ENCODE results near the gene TOPAZ1. TPM values are rescaled to one million over a fixed set of nuclear protein-coding genes. Genes with fewer than 3 reads are reported as not detected.
A peak's percentile ranks its signal among the peaks of the same experiment; 100 is the strongest.

TOPAZ1 gene
- total RNA-seq, 1 donor from 2014 or later: not detected

GRCh38 chr3:44323341-44323955, 81.8 kb downstream of the TOPAZ1 start:
- Mint-ChIP-seq H3K9me3 (no peaks in the 10 kb centered on the region), H3K4me1 (no peaks in the 10 kb centered on the region), H3K27me3 (ENCODE audit: insufficient read depth, low read depth) (no peaks in the 10 kb centered on the region), H3K4me3 (no peak overlapping the region), H3K27ac (no peak overlapping the region), H3K36me3 (no peaks in the 10 kb centered on the region)
- H4K20me1 ChIP-seq (ENCODE audit: low read depth): no peaks in the 10 kb centered on the region
- DNase-seq (ENCODE audit: low spot score): peak; percentile 66
- H3K36me3 ChIP-seq: no peaks in the 10 kb centered on the region
- no peak overlapping the region for H3K4me3 ChIP-seq
- no peak overlapping the region for H3K27ac ChIP-seq
- H3F3A ChIP-seq (ENCODE audit: low read depth): no peaks in the 10 kb centered on the region
- no peak overlapping the region for H3K9ac ChIP-seq
- TF ChIP-seq CTCF (IDR thresholded peaks at IDR 0.05) (peak; percentile 92), EZH2 (IDR thresholded peaks at IDR 0.05) (no peak), EZH2phosphoT487 (IDR thresholded peaks at IDR 0.05) (no peak)
- no peaks in the 10 kb centered on the region for H3K4me1 ChIP-seq
- H3K4me2 ChIP-seq: no peak overlapping the region
- H2AFZ ChIP-seq (replicated peaks): no peak overlapping the region
- no peaks in the 10 kb centered on the region for H3K9me3 ChIP-seq (ENCODE audit: low read depth)
- no peaks in the 10 kb centered on the region for H3K79me2 ChIP-seq (ENCODE audit: low read depth)
- H3K27me3 ChIP-seq: no peaks in the 10 kb centered on the region

GRCh38 chr3:44324584-44324983, 82.9 kb downstream of the TOPAZ1 start:
- Histone ChIP-seq H2AFZ (replicated peaks) (no peak overlapping the region), H3K79me2 (ENCODE audit: low read depth) (no peaks in the 10 kb centered on the region), H3K4me2 (no peak overlapping the region), H3F3A (ENCODE audit: low read depth) (no peaks in the 10 kb centered on the region), H3K4me3 (no peak overlapping the region), H3K36me3 (no peaks in the 10 kb centered on the region), H4K20me1 (ENCODE audit: low read depth) (no peaks in the 10 kb centered on the region), H3K27ac (no peak overlapping the region), H3K4me1 (no peaks in the 10 kb centered on the region), H3K27me3 (no peaks in the 10 kb centered on the region), H3K9ac (no peak overlapping the region), H3K9me3 (ENCODE audit: low read depth) (no peaks in the 10 kb centered on the region)
- TF ChIP-seq EZH2phosphoT487 (IDR thresholded peaks at IDR 0.05): no peak
- no peak for TF ChIP-seq EZH2 (IDR thresholded peaks at IDR 0.05)
- TF ChIP-seq CTCF (IDR thresholded peaks at IDR 0.05): no peak
- Mint-ChIP-seq H3K36me3 (no peaks in the 10 kb centered on the region), H3K9me3 (no peaks in the 10 kb centered on the region), H3K4me1 (no peaks in the 10 kb centered on the region), H3K4me3 (no peak overlapping the region), H3K27me3 (ENCODE audit: insufficient read depth, low read depth) (no peaks in the 10 kb centered on the region), H3K27ac (no peak overlapping the region)
- no peak for DNase-seq (ENCODE audit: low spot score)

GRCh38 chr3:44326019-44326418, 84.3 kb downstream of the TOPAZ1 start:
- H3K4me1 ChIP-seq: no peaks in the 10 kb centered on the region
- no peak overlapping the region for H3K4me3 Mint-ChIP-seq
- H3K9me3 Mint-ChIP-seq: no peaks in the 10 kb centered on the region
- no peaks in the 10 kb centered on the region for H3K36me3 ChIP-seq
- H3K9me3 ChIP-seq (ENCODE audit: low read depth): no peaks in the 10 kb centered on the region
- H3K9ac ChIP-seq: no peak overlapping the region
- no peaks in the 10 kb centered on the region for H3K36me3 Mint-ChIP-seq
- H3K27me3 Mint-ChIP-seq (ENCODE audit: insufficient read depth, low read depth): no peaks in the 10 kb centered on the region
- H3K4me3 ChIP-seq: no peak overlapping the region
- no peaks in the 10 kb centered on the region for H3K27me3 ChIP-seq
- H3K27ac ChIP-seq: no peak overlapping the region
- no peaks in the 10 kb centered on the region for H3K79me2 ChIP-seq (ENCODE audit: low read depth)
- DNase-seq (ENCODE audit: low spot score): no peak
- H3K4me2 ChIP-seq: no peak overlapping the region
- no peaks in the 10 kb centered on the region for H4K20me1 ChIP-seq (ENCODE audit: low read depth)
- TF ChIP-seq CTCF (IDR thresholded peaks at IDR 0.05): no peak
- TF ChIP-seq EZH2 (IDR thresholded peaks at IDR 0.05): no peak
- no peak for TF ChIP-seq EZH2phosphoT487 (IDR thresholded peaks at IDR 0.05)
- no peaks in the 10 kb centered on the region for H3K4me1 Mint-ChIP-seq
- no peaks in the 10 kb centered on the region for H3F3A ChIP-seq (ENCODE audit: low read depth)
- H2AFZ ChIP-seq (replicated peaks): no peak overlapping the region
- H3K27ac Mint-ChIP-seq: no peak overlapping the region

All from neural progenitor cell (in vitro differentiated cells).